GF-D8 (cell line): ENCODE results near the gene BACE2.
"Not testable (repeated sequence)": the region's sequence is repeated elsewhere in the genome, so short reads cannot be mapped to it uniquely, and the experiment has no call there.

Experiments used
- DNase-seq: peaks from one replicate; lab custom pipeline; 2025; lab: John Stamatoyannopoulos, UW

Gene BACE2

GRCh38 chr21:41240040-41240439, 72.1 kb downstream of the BACE2 start:
- DNase-seq = no peak

GRCh38 chr21:41241341-41241740, 73.4 kb downstream of the BACE2 start:
- no peak for DNase-seq

GRCh38 chr21:41242238-41242829, 74.4 kb downstream of the BACE2 start:
- DNase-seq = no peak

GRCh38 chr21:41243107-41243506, 75.1 kb downstream of the BACE2 start:
- no peak for DNase-seq

- not testable (repeated sequence) for DNase-seq
Measured at GRCh38 chr21:41244266-41244880, 76.4 kb downstream of the BACE2 start.

GRCh38 chr21:41245509-41246135, 77.7 kb downstream of the BACE2 start:
- no peak for DNase-seq

GRCh38 chr21:41246808-41247207, 78.8 kb downstream of the BACE2 start:
- no peak for DNase-seq

GRCh38 chr21:41247561-41248545, 79.9 kb downstream of the BACE2 start:
- DNase-seq = no peak

- DNase-seq = no peak
Measured at GRCh38 chr21:41249476-41249875, 81.5 kb downstream of the BACE2 start.

- no peak for DNase-seq
Measured at GRCh38 chr21:41250519-41250918, 82.6 kb downstream of the BACE2 start.

GRCh38 chr21:41251961-41252642, 84.1 kb downstream of the BACE2 start:
- DNase-seq = no peak

- no peak for DNase-seq
Measured at GRCh38 chr21:41254090-41254700, 86.2 kb downstream of the BACE2 start.

- DNase-seq = no peak
Measured at GRCh38 chr21:41255190-41255589, 87.2 kb downstream of the BACE2 start.

- not testable (repeated sequence) for DNase-seq
Measured at GRCh38 chr21:41256231-41256630, 88.3 kb downstream of the BACE2 start.

- no peak for DNase-seq
Measured at GRCh38 chr21:41256771-41257702, 89.1 kb downstream of the BACE2 start.

GRCh38 chr21:41258617-41259016, 90.7 kb downstream of the BACE2 start:
- no peak for DNase-seq

GRCh38 chr21:41260428-41260827, 92.5 kb downstream of the BACE2 start:
- no peak for DNase-seq

GRCh38 chr21:41267346-41267745, 99.4 kb downstream of the BACE2 start:
- DNase-seq = no peak

- DNase-seq = no peak
Measured at GRCh38 chr21:41269535-41269934, 101.6 kb downstream of the BACE2 start.

GRCh38 chr21:41277196-41277595, 109.2 kb downstream of the BACE2 start:
- DNase-seq = no peak
